Measurements from ENCODE around the gene FSTL5. TPM values are rescaled to one million over a fixed set of nuclear protein-coding genes. Genes with fewer than 3 reads are reported as not detected.

FSTL5 gene
- total and polyA plus RNA-seq, 2 of the 8 experiments (the other 6 are each of a cell fraction or from before 2014, with no cell fraction given) = 0.09 to 0.32 TPM

DNA sequence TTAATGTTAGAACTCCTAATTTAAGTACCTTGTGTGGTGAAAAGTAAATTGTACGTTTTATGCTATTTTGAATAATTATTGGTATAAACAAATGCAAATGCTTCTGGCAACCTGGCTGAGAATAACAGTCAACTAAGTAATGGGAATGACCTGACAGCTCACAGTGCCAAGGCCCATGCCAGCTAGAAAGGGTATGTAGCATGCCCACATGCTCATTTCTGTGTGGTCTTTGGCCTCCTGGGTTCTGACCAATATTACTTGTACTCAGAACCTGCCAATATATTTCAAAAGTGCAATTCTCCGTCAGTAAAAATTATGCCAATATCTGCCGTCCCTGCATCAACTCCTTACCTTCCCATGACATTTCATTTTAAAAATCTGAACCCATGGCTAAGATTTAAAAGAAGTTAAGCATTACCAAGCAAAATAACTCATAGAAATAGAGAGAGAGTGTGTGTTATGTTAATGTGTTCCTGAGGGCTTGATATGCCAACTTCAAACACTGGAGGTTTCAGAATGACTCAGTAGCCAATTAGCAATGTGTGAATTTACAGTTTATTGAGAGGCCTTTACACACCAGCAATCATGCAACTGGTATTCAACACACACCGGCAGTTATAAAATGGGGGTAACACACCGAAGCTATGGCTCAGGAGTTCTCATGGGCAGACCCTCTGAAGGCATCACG, 820.8 kb downstream of the FSTL5 start:
- Histone ChIP-seq H3K23me2 (ENCODE audit: low read depth, low read length) (no peaks in the 10 kb centered on the region), H4K20me1 (replicated peaks in 1 of 2; ENCODE audit: control insufficient read depth in 1 of 2, insufficient read depth in 2 of 2, low read length in 2 of 2) (no peaks in the 10 kb centered on the region), H2BK20ac (ENCODE audit: low read length) (no peak overlapping the region), H3K23ac (ENCODE audit: insufficient read length) (no peak overlapping the region), H3K9ac (replicated peaks in 1 of 4; ENCODE audit: extremely low read depth in 1 of 4, low read depth in 3 of 4, low read length in 3 of 4) (no peak overlapping the region), H3K27ac (ENCODE audit: low read depth, low read length) (no peak overlapping the region), H2AFZ (ENCODE audit: low read length) (no peak overlapping the region), H3K79me1 (ENCODE audit: low read depth, low read length) (no peaks in the 10 kb centered on the region), H2BK15ac (ENCODE audit: low read length) (no peak overlapping the region), H3K4me1 (replicated peaks in 1 of 4; ENCODE audit: control insufficient read depth in 3 of 4, insufficient read depth in 4 of 4, low read length in 3 of 4) (no peaks in the 10 kb centered on the region), H4K91ac (replicated peaks; ENCODE audit: insufficient read length, low read length) (no peak overlapping the region), H3K4me2 (ENCODE audit: insufficient read depth in 1 of 2, low read depth in 2 of 2, low read length in 2 of 2) (no peak overlapping the region), H3K4ac (replicated peaks; ENCODE audit: insufficient read length, low read depth, low read length) (no peak overlapping the region), H3K9me3 (ENCODE audit: insufficient read depth in 2 of 2, low read depth in 1 of 2, low read length in 1 of 2) (no peaks in the 10 kb centered on the region), H2AK5ac (ENCODE audit: low read depth, low read length) (no peak overlapping the region), H2BK120ac (replicated peaks; ENCODE audit: low read depth, low read length) (no peak overlapping the region), H3K4me3 (ENCODE audit: extremely low read depth in 1 of 4, insufficient read depth in 2 of 4, low read depth in 3 of 4, low read length in 4 of 4) (no peak overlapping the region), H3K14ac (ENCODE audit: insufficient read length) (no peak overlapping the region), H4K5ac (ENCODE audit: insufficient read length, low read depth, low read length) (no peak overlapping the region), H4K8ac (ENCODE audit: extremely low read depth, insufficient read depth, low read length) (no peak overlapping the region), H3K56ac (replicated peaks; ENCODE audit: insufficient read length, low read depth, low read length) (no peak overlapping the region), H2BK12ac (ENCODE audit: low read depth, low read length) (no peak overlapping the region), H2BK5ac (ENCODE audit: low read depth, low read length) (no peak overlapping the region), H3K18ac (ENCODE audit: extremely low read depth, low read length) (no peak overlapping the region), H3K79me2 (ENCODE audit: control insufficient read depth in 1 of 2, insufficient read depth in 2 of 2, low read length in 2 of 2) (no peaks in the 10 kb centered on the region), H3K27me3 (replicated peaks in 1 of 4; ENCODE audit: control insufficient read depth in 3 of 4, extremely low read depth in 1 of 4, insufficient read depth in 3 of 4, low read length in 3 of 4) (no peaks in the 10 kb centered on the region), H3K36me3 (ENCODE audit: control insufficient read depth in 2 of 4, insufficient read depth in 4 of 4, low read length in 3 of 4) (no peaks in the 10 kb centered on the region)
- CTCF ChIA-PET (ENCODE audit: partially characterized antibody) = no interaction called here
- POLR2A ChIA-PET (ENCODE audit: partially characterized antibody) = no interaction called here
- DNase-seq (ENCODE audit: low read depth in 1 of 2, low spot score in 2 of 2) = no peak
- WGBS, 2 experiments (ENCODE audit: extremely low coverage in 1 of 2, insufficient coverage in 1 of 2, insufficient read length in 1 of 2, insufficient replicate concordance in 2 of 2, low coverage in 1 of 2, low lambda C conversion rate in 2 of 2, missing lambda C conversion rate in 1 of 2) = 94% methylated on average over 6 of the region's 6 CpGs; no CpG with 5 or more reads in 1 of the 2 experiments
- FAIRE-seq = no peak
- no peak for TF ChIP-seq ASH2L (IDR thresholded peaks at IDR 0.05; ENCODE audit: low read length)
- TF ChIP-seq GTF2F1 (IDR thresholded peaks at IDR 0.05; ENCODE audit: borderline replicate concordance, low read depth, low read length) = no peak
- TF ChIP-seq POLR2A (IDR thresholded peaks at IDR 0.05; ENCODE audit: control extremely low read depth in 1 of 2, low read depth in 2 of 2, low read length in 2 of 2) = no peak
- TF ChIP-seq GABPA (IDR thresholded peaks at IDR 0.05; ENCODE audit: borderline replicate concordance, insufficient read depth, low read length) = no peak
- TF ChIP-seq, protein P1, sequence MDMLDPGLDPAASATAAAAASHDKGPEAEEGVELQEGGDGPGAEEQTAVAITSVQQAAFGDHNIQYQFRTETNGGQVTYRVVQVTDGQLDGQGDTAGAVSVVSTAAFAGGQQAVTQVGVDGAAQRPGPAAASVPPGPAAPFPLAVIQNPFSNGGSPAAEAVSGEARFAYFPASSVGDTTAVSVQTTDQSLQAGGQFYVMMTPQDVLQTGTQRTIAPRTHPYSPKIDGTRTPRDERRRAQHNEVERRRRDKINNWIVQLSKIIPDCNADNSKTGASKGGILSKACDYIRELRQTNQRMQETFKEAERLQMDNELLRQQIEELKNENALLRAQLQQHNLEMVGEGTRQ (IDR thresholded peaks at IDR 0.05; ENCODE audit: low read length) = no peak
- no peak for TF ChIP-seq NANOG (IDR thresholded peaks at IDR 0.05; ENCODE audit: insufficient read depth, low read depth, low read length, poor library complexity, severe bottlenecking)
- no peak for TF ChIP-seq EGR1 (IDR thresholded peaks at IDR 0.05; ENCODE audit: borderline replicate concordance, low read depth, low read length)
- TF ChIP-seq JUND (IDR thresholded peaks at IDR 0.05; ENCODE audit: low read length) = no peak
- no peak for TF ChIP-seq CBX5 (IDR thresholded peaks at IDR 0.05; ENCODE audit: low read depth, low read length)
- no peak for TF ChIP-seq TEAD4 (IDR thresholded peaks at IDR 0.05; ENCODE audit: low read depth, low read length)
- TF ChIP-seq, protein P2, sequence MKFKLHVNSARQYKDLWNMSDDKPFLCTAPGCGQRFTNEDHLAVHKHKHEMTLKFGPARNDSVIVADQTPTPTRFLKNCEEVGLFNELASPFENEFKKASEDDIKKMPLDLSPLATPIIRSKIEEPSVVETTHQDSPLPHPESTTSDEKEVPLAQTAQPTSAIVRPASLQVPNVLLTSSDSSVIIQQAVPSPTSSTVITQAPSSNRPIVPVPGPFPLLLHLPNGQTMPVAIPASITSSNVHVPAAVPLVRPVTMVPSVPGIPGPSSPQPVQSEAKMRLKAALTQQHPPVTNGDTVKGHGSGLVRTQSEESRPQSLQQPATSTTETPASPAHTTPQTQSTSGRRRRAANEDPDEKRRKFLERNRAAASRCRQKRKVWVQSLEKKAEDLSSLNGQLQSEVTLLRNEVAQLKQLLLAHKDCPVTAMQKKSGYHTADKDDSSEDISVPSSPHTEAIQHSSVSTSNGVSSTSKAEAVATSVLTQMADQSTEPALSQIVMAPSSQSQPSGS (IDR thresholded peaks at IDR 0.05; ENCODE audit: low read length) = no peak
- TF ChIP-seq CEBPB (IDR thresholded peaks at IDR 0.05; ENCODE audit: low read depth, low read length) = no peak

All from H1 (cell line).